ENCODE measurements around the gene MYLK. TPM values are rescaled to one million over a fixed set of nuclear protein-coding genes. Genes with fewer than 3 reads are reported as not detected.

MYLK gene
- total RNA-seq, 1 donor = 807 TPM

DNA sequence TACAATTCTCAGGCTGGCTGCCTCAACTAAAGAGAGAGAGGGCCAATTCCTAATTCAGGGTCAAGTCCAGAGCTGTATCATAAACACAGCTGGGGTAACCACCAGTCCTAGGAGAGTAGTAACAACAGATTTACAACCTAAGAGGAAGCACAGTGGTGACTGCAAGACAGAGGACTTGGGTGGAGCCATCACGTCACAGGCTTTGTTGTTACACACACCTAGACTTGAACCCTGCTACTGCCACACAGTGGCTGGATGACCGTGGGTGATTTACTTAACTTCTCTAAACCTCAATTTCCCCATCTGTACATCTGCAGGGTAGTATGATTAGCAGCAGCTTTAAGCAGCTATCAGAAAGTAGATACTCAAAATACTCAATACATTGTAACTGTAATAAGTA is 78.6 kb downstream of the MYLK start:
- no peak overlapping the region for H3K4me3 ChIP-seq (ENCODE audit: low read depth, low read length)
- TF ChIP-seq, protein P1, sequence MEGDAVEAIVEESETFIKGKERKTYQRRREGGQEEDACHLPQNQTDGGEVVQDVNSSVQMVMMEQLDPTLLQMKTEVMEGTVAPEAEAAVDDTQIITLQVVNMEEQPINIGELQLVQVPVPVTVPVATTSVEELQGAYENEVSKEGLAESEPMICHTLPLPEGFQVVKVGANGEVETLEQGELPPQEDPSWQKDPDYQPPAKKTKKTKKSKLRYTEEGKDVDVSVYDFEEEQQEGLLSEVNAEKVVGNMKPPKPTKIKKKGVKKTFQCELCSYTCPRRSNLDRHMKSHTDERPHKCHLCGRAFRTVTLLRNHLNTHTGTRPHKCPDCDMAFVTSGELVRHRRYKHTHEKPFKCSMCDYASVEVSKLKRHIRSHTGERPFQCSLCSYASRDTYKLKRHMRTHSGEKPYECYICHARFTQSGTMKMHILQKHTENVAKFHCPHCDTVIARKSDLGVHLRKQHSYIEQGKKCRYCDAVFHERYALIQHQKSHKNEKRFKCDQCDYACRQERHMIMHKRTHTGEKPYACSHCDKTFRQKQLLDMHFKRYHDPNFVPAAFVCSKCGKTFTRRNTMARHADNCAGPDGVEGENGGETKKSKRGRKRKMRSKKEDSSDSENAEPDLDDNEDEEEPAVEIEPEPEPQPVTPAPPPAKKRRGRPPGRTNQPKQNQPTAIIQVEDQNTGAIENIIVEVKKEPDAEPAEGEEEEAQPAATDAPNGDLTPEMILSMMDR (IDR thresholded peaks at IDR 0.05; ENCODE audit: insufficient read depth, low read depth, low read length) = no peak
- DNase-seq (ENCODE audit: low read depth) = no peak

DNA sequence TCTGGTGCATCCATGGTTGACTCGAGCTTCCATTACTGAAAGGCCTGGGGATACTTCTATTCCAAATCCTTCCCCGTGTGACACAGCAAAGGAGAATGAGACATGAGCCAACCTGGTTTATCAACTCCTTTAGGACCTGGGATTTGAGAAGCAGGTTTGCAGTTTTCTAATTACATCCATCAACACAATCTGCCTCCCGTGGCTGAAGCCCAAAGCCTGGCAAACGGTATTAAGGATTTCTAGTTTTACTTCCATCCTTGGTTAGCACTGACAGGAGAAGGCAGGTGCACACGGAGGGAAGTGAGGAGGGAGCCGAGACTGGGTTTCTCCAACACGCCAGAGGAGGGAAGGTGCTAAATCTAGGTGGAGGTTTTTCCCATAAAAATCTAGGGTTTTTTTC is 79.0 kb downstream of the MYLK start:
- TF ChIP-seq, protein P1 (IDR thresholded peaks at IDR 0.05; ENCODE audit: insufficient read depth, low read depth, low read length) = no peak
- H3K4me3 ChIP-seq (ENCODE audit: low read depth, low read length) = no peak overlapping the region
- DNase-seq (ENCODE audit: low read depth) = no peak

DNA sequence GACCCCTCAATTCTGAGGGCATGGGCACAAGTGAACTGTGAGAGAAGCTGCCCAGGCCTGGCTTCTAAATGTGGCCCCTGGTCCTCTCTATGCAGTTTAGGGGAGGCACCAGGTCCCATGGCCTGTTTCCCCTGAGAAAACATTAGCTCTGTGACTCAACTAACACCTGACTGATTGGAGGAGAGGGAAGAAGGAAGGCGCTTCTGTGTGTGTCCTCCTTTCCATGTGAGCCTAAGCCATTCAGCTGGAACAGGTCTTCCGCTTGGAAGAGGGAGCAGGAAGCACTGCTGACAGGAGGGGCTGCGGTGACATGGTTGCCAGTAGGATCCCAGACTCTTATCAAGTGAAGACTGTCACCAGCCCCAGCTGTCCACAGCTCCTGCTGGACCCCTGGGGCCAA is 79.5 kb downstream of the MYLK start:
- DNase-seq (ENCODE audit: low read depth) = no peak
- TF ChIP-seq, protein P1 (IDR thresholded peaks at IDR 0.05; ENCODE audit: insufficient read depth, low read depth, low read length) = no peak
- no peak overlapping the region for H3K4me3 ChIP-seq (ENCODE audit: low read depth, low read length)

DNA sequence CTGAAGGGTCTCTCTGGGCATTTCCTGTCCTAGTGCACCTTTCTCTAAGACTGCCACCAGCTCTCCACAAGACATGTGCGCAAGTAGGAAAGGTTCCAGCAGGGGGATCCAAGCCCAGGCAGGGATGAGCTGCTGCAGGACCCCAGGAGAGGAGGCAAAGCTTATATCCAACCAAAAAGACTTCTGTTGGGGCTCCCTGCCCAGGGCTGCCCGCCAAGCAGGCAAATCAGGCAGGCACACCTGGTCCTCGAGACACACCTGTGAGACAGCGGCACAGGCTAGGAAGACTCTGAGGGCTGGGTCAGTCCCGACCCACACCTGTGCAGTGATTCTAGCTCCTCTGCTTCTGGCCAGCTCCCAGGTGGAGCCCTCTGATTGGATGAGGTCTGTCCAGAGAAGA is 80.6 kb downstream of the MYLK start:
- no peak overlapping the region for H3K4me3 ChIP-seq (ENCODE audit: low read depth, low read length)
- TF ChIP-seq, protein P1 (IDR thresholded peaks at IDR 0.05; ENCODE audit: insufficient read depth, low read depth, low read length) = no peak
- DNase-seq (ENCODE audit: low read depth) = no peak

DNA sequence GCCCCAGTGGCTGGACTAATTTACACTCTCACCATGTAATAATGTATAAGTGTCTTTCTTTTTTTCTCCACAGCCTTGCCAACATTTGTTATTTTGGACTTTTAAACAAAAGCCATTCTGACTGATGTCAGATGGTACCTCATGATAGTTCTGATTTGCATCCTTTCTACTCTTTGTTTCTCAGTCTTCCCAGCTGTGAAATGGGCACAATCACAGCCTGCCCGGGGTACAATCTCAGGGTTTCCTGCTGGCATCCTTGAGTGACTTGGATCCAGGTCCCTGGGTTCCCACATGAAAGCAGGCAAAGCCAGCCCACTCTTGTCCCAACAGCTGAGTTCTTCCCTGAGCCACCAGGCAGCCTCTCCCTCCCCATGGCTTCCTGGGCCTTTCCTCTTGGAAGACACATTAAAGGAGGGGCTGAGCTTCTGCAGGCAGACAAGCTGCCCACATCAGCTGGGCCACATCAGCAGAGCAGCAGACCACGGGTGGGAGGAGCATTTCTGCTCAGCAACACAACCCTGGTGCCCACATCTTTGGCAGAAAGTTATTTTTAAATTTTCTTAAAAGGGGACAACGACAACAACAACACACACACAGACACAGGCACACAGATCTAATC is 82.0 kb downstream of the MYLK start:
- DNase-seq (ENCODE audit: low read depth) = no peak
- no peak overlapping the region for H3K4me3 ChIP-seq (ENCODE audit: low read depth, low read length)
- TF ChIP-seq, protein P1 (IDR thresholded peaks at IDR 0.05; ENCODE audit: insufficient read depth, low read depth, low read length) = no peak

DNA sequence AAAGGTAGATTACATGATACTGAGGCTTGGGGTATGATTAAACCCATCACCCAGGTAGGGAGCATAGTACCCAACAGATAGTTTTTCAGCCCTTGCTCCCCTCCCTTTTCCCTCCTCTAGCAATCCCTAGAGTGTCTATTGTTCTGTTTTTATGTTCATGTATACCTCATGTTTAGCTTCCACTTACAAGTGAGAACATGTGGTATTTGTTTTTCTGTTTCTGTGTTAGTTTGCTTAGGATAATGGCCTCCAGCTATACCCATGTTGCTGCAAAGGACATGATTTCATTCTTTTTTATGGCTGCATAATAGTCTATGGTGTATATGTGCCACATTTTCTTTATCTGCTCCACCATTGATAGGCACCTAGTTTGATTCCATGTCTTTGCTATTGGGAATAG is 82.7 kb downstream of the MYLK start:
- no peak overlapping the region for H3K4me3 ChIP-seq (ENCODE audit: low read depth, low read length)
- no peak for DNase-seq (ENCODE audit: low read depth)
- TF ChIP-seq, protein P1 (IDR thresholded peaks at IDR 0.05; ENCODE audit: insufficient read depth, low read depth, low read length) = no peak

DNA sequence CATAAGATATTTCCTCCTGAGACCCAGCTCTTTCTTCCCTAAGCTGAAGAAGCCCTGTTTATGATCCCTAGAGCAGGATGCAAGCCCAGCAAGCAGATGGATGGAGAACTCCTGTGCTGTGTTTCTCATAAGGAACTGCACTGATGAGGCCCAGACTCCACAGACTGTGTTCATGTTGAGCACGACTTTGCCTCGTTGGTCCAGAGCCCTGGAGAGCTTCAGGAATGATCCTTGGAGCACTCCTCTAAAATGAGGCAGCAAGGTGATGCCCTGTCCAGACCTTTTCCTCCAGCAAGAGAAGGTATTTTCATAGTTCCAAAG is 83.8 kb downstream of the MYLK start:
- DNase-seq (ENCODE audit: low read depth) = no peak
- TF ChIP-seq, protein P1 (IDR thresholded peaks at IDR 0.05; ENCODE audit: insufficient read depth, low read depth, low read length) = no peak
- peak overlapping the region; percentile 50 for H3K4me3 ChIP-seq (ENCODE audit: low read depth, low read length)
